GM19455 (cell line): ENCODE measurements around the gene PWWP2A.
"Not testable (repeated sequence)": the region's sequence is repeated elsewhere in the genome, so short reads cannot be mapped to it uniquely, and the experiment has no call there.

Experiments
- ATAC-seq: cut with Tn5 transposase; IDR thresholded peaks from one replicate; pipeline ENCODE4 v1.9.1; 2021; ENCODE audit not compliant: unreplicated experiment

The PWWP2A gene

GRCh38 chr5:160119142-160119904 lies at the start of gene PWWP2A:
Gene PWWP2A, minus strand, starts transcription at chr5:160119450. Its CDS starts 62 bp downstream, at chr5:160119388.
- peak; percentile 88 for ATAC-seq

GRCh38 chr5:160167624-160168165 lies 48.4 kb upstream of the PWWP2A start:
- ATAC-seq: no peak

- no peak for ATAC-seq
Measured at GRCh38 chr5:160166973-160167623, 47.8 kb upstream of the PWWP2A start.

- no peak for ATAC-seq
Measured at GRCh38 chr5:160166069-160166972, 47.1 kb upstream of the PWWP2A start.

- no peak for ATAC-seq
Measured at GRCh38 chr5:160165137-160166068, 46.2 kb upstream of the PWWP2A start.

- ATAC-seq: no peak
Measured at GRCh38 chr5:160162910-160163309, 43.7 kb upstream of the PWWP2A start.

- no peak for ATAC-seq
Measured at GRCh38 chr5:160161626-160162025, 42.4 kb upstream of the PWWP2A start.

- not testable (repeated sequence) for ATAC-seq
Measured at GRCh38 chr5:160160875-160161274, 41.6 kb upstream of the PWWP2A start.

GRCh38 chr5:160159991-160160792 lies 40.9 kb upstream of the PWWP2A start:
- ATAC-seq: peak; percentile 47

- no peak for ATAC-seq
Measured at GRCh38 chr5:160158087-160158486, 38.8 kb upstream of the PWWP2A start.

- no peak for ATAC-seq
Measured at GRCh38 chr5:160155017-160155750, 35.9 kb upstream of the PWWP2A start.

GRCh38 chr5:160152901-160153300 lies 33.7 kb upstream of the PWWP2A start:
- ATAC-seq: no peak

- peak; percentile 47 for ATAC-seq
Measured at GRCh38 chr5:160152287-160152686, 33.0 kb upstream of the PWWP2A start.

- ATAC-seq: no peak
Measured at GRCh38 chr5:160151017-160151416, 31.8 kb upstream of the PWWP2A start.

- no peak for ATAC-seq
Measured at GRCh38 chr5:160150381-160150780, 31.1 kb upstream of the PWWP2A start.

GRCh38 chr5:160144436-160144835 lies 25.2 kb upstream of the PWWP2A start:
- not testable (repeated sequence) for ATAC-seq

- no peak for ATAC-seq
Measured at GRCh38 chr5:160134332-160134731, 15.1 kb upstream of the PWWP2A start.

GRCh38 chr5:160133918-160134304 lies 14.7 kb upstream of the PWWP2A start:
- no peak for ATAC-seq
